Smooth muscle cell (in vitro differentiated cells): ENCODE measurements around the gene PPP1R9A. TPM values are rescaled to one million over a fixed set of nuclear protein-coding genes. Genes with fewer than 3 reads are reported as not detected.
A peak's percentile ranks its signal among the peaks of the same experiment; 100 is the strongest.

Experiments
- DNase-seq: peaks from one replicate; lab custom pipeline; 2025; ENCODE audit not compliant: unreplicated experiment; lab: John Stamatoyannopoulos, UW
- H2AFZ ChIP-seq: fragments of 200-600 bp; sonication (generic); 2 replicates; pipeline ENCODE4 v1.6.0; 2016; ENCODE audit warnings: antibody characterized with exemption, low read depth, mild to moderate bottlenecking
- H3F3A ChIP-seq: fragments of 200-600 bp; sonication (generic); 2 replicates; pipeline ENCODE4 v1.6.0; 2017; ENCODE audit warnings: antibody characterized with exemption, low read depth
- H3K27ac ChIP-seq: fragments of 200-600 bp; sonication (generic); 2 replicates; pipeline ENCODE4 v1.5.1; 2016; ENCODE audit warnings: low read depth, mild to moderate bottlenecking
- H3K27me3 ChIP-seq: fragments of 200-600 bp; sonication (generic); 2 replicates; pipeline ENCODE4 v1.6.1; 2016; ENCODE audit warnings: low read depth, mild to moderate bottlenecking
- H3K36me3 ChIP-seq: fragments of 200-600 bp; sonication (generic); 2 replicates; pipeline ENCODE4 v1.5.1; 2016; ENCODE audit warnings: low read depth
- H3K4me1 ChIP-seq: fragments of 200-600 bp; sonication (generic); 2 replicates; pipeline ENCODE4 v1.5.1; 2016; ENCODE audit warnings: low read depth
- H3K4me2 ChIP-seq: fragments of 200-600 bp; sonication (generic); 2 replicates; pipeline ENCODE4 v1.6.0; 2016; ENCODE audit warnings: mild to moderate bottlenecking
- H3K4me3 ChIP-seq: fragments of 200-600 bp; sonication (generic); 2 replicates; pipeline ENCODE4 v1.5.1; 2016; ENCODE audit warnings: mild to moderate bottlenecking
- H3K79me2 ChIP-seq: fragments of 200-600 bp; sonication (generic); 2 replicates; pipeline ENCODE4 v1.6.0; 2016; ENCODE audit warnings: low read depth, mild to moderate bottlenecking
- H3K9ac ChIP-seq: fragments of 200-600 bp; sonication (generic); 2 replicates; pipeline ENCODE4 v1.6.0; 2016; ENCODE audit warnings: low read depth
- H3K9me3 ChIP-seq: fragments of 200-600 bp; sonication (generic); replicated peaks from 2 replicates; pipeline ENCODE4 v1.5.1; 2016; ENCODE audit warnings: low read depth
- H4K20me1 ChIP-seq: fragments of 200-600 bp; sonication (generic); 2 replicates; pipeline ENCODE4 v1.6.0; 2016; ENCODE audit warnings: low read depth
- CTCF ChIP-seq: fragments of 200-600 bp; sonication (generic); IDR thresholded peaks from 2 replicates; pipeline ENCODE4 v1.5.1; 2017; ENCODE audit warnings: borderline replicate concordance, mild to moderate bottlenecking, antibody characterized with exemption; ENCODE audit not compliant: insufficient read depth, poor library complexity, severe bottlenecking
- WGBS: methylation state at CpG from one replicate; pipeline ENCODE4 v1.1.7; 2016; ENCODE audit warnings: low lambda C conversion rate; 5-methylcytosine and 5-hydroxymethylcytosine counted together
- polyA plus RNA-seq: library from polyadenylated mRNA; unstranded; fragments of >200 nt; fragmentation: Nextera tagmentation; extraction: Ambion mirVana; gene quantifications from 2 replicates; pipeline ENCODE4 v1.2.1, GENCODE V29; 2016
- total RNA-seq: library from RNA; depleted of rRNA; stranded (reverse); fragments of >200 nt; gene quantifications from 2 replicates; pipeline ENCODE4 v1.2.3, GENCODE V29; 2014

Gene PPP1R9A
- total and polyA plus RNA-seq, 2 experiments from 2014 or later, result 0.22 to 1.6 TPM

- no peaks in the 10 kb centered on the region for H3K27me3 ChIP-seq
- H2AFZ ChIP-seq, result no peak overlapping the region
- peaks cover 5% of the 10 kb centered on the region for H3K4me1 ChIP-seq
- no peak overlapping the region for H3K9ac ChIP-seq
- no peak overlapping the region for H3K4me2 ChIP-seq
- WGBS, result 85% methylated on average over 5 of the region's 5 CpGs
- DNase-seq, result no peak
- no peak for TF ChIP-seq CTCF
- H3K79me2 ChIP-seq, result no peaks in the 10 kb centered on the region
- no peaks in the 10 kb centered on the region for H3K36me3 ChIP-seq
- no peaks in the 10 kb centered on the region for H3K9me3 ChIP-seq
- H4K20me1 ChIP-seq, result no peaks in the 10 kb centered on the region
- H3F3A ChIP-seq, result no peaks in the 10 kb centered on the region
- no peak overlapping the region for H3K4me3 ChIP-seq
- H3K27ac ChIP-seq, result no peak overlapping the region
Observed at GRCh38 chr7:95101422-95101821, 194.0 kb downstream of the PPP1R9A start.

GRCh38 chr7:95102662-95103061 is 195.3 kb downstream of the PPP1R9A start:
- H3K4me3 ChIP-seq, result no peak overlapping the region
- H3K9me3 ChIP-seq, result no peaks in the 10 kb centered on the region
- no peaks in the 10 kb centered on the region for H3K27me3 ChIP-seq
- H3F3A ChIP-seq, result no peaks in the 10 kb centered on the region
- 22% methylated on average over 3 of the region's 3 CpGs for WGBS
- peak overlapping the region; percentile 2 for H3K4me2 ChIP-seq
- peak overlapping the region; percentile 11 for H3K27ac ChIP-seq
- TF ChIP-seq CTCF, result no peak
- H3K9ac ChIP-seq, result no peak overlapping the region
- no peak overlapping the region for H2AFZ ChIP-seq
- H3K4me1 ChIP-seq, result no peaks in the 10 kb centered on the region
- no peak for DNase-seq
- no peaks in the 10 kb centered on the region for H3K79me2 ChIP-seq
- H3K36me3 ChIP-seq, result no peaks in the 10 kb centered on the region
- no peaks in the 10 kb centered on the region for H4K20me1 ChIP-seq

- no peak for TF ChIP-seq CTCF
- no peak for DNase-seq
Observed at GRCh38 chr7:95104739-95105138, 197.3 kb downstream of the PPP1R9A start.

GRCh38 chr7:95105627-95106026 is 198.2 kb downstream of the PPP1R9A start:
- H3K36me3 ChIP-seq, result no peaks in the 10 kb centered on the region
- DNase-seq, result no peak
- no peak overlapping the region for H3K4me3 ChIP-seq
- H2AFZ ChIP-seq, result no peak overlapping the region
- peak overlapping the region; percentile 73 for H3K27ac ChIP-seq
- no peak overlapping the region for H3K4me2 ChIP-seq
- H4K20me1 ChIP-seq, result no peaks in the 10 kb centered on the region
- no peaks in the 10 kb centered on the region for H3K27me3 ChIP-seq
- H3K4me1 ChIP-seq, result no peaks in the 10 kb centered on the region
- TF ChIP-seq CTCF, result no peak
- H3F3A ChIP-seq, result no peaks in the 10 kb centered on the region
- H3K79me2 ChIP-seq, result no peaks in the 10 kb centered on the region
- H3K9ac ChIP-seq, result no peak overlapping the region
- H3K9me3 ChIP-seq, result no peaks in the 10 kb centered on the region

More at GRCh38 chr7:95104739-95105138, 197.3 kb downstream of the PPP1R9A start:
- Histone ChIP-seq H3K9ac (peak overlapping the region; percentile 20), H3K79me2 (no peaks in the 10 kb centered on the region), H4K20me1 (no peaks in the 10 kb centered on the region), H3K27me3 (no peaks in the 10 kb centered on the region), H3K4me3 (no peak overlapping the region), H3K9me3 (no peaks in the 10 kb centered on the region), H3K36me3 (no peaks in the 10 kb centered on the region), H3K4me2 (no peak overlapping the region), H3K27ac (peak overlapping the region; percentile 73), H3K4me1 (no peaks in the 10 kb centered on the region), H3F3A (no peaks in the 10 kb centered on the region), H2AFZ (no peak overlapping the region)
- WGBS, result 69% methylated on average over 1 of the region's 1 CpG
